ENCODE results near the gene RAB33B. TPM values are rescaled to one million over a fixed set of nuclear protein-coding genes. Genes with fewer than 3 reads are reported as not detected.

RAB33B gene
- total RNA-seq, 1 donor from 2014 or later = 5.0 TPM

- peaks cover 2% of the 10 kb centered on the region for H3K27me3 Mint-ChIP-seq (ENCODE audit: unreplicated experiment)
- peaks cover 15% of the 10 kb centered on the region for H3K4me1 Mint-ChIP-seq (ENCODE audit: low read depth, unreplicated experiment)
- H3K27ac Mint-ChIP-seq (ENCODE audit: unreplicated experiment) = no peak overlapping the region
- no peaks in the 10 kb centered on the region for H3K36me3 Mint-ChIP-seq (ENCODE audit: unreplicated experiment)
- DNase-seq = no peak
- H3K9me3 Mint-ChIP-seq (ENCODE audit: unreplicated experiment) = peaks cover 12% of the 10 kb centered on the region
- TF ChIP-seq CTCF (IDR thresholded peaks at IDR 0.05; ENCODE audit: partially characterized antibody, unreplicated experiment) = no peak
- no peak overlapping the region for H3K4me3 Mint-ChIP-seq (ENCODE audit: unreplicated experiment)
Observed at GRCh38 chr4:139457318-139457717, 3.4 kb downstream of the RAB33B start.

GRCh38 chr4:139458543-139458942, 4.6 kb downstream of the RAB33B start:
- Mint-ChIP-seq H3K4me3 (ENCODE audit: unreplicated experiment) (no peak overlapping the region), H3K36me3 (ENCODE audit: unreplicated experiment) (no peaks in the 10 kb centered on the region), H3K27me3 (ENCODE audit: unreplicated experiment) (peaks cover 2% of the 10 kb centered on the region), H3K27ac (ENCODE audit: unreplicated experiment) (no peak overlapping the region), H3K9me3 (ENCODE audit: unreplicated experiment) (peaks cover 11% of the 10 kb centered on the region), H3K4me1 (ENCODE audit: low read depth, unreplicated experiment) (peaks cover 11% of the 10 kb centered on the region)
- no peak for TF ChIP-seq CTCF (IDR thresholded peaks at IDR 0.05; ENCODE audit: partially characterized antibody, unreplicated experiment)
- no peak for DNase-seq

- H3K27ac Mint-ChIP-seq (ENCODE audit: unreplicated experiment) = no peak overlapping the region
- peaks cover 10% of the 10 kb centered on the region for H3K9me3 Mint-ChIP-seq (ENCODE audit: unreplicated experiment)
- no peak overlapping the region for H3K4me3 Mint-ChIP-seq (ENCODE audit: unreplicated experiment)
- peaks cover 11% of the 10 kb centered on the region for H3K4me1 Mint-ChIP-seq (ENCODE audit: low read depth, unreplicated experiment)
- TF ChIP-seq CTCF (IDR thresholded peaks at IDR 0.05; ENCODE audit: partially characterized antibody, unreplicated experiment) = no peak
- no peak for DNase-seq
- peaks cover 2% of the 10 kb centered on the region for H3K27me3 Mint-ChIP-seq (ENCODE audit: unreplicated experiment)
- no peaks in the 10 kb centered on the region for H3K36me3 Mint-ChIP-seq (ENCODE audit: unreplicated experiment)
Observed at GRCh38 chr4:139458999-139459398, 5.1 kb downstream of the RAB33B start.

DNA sequence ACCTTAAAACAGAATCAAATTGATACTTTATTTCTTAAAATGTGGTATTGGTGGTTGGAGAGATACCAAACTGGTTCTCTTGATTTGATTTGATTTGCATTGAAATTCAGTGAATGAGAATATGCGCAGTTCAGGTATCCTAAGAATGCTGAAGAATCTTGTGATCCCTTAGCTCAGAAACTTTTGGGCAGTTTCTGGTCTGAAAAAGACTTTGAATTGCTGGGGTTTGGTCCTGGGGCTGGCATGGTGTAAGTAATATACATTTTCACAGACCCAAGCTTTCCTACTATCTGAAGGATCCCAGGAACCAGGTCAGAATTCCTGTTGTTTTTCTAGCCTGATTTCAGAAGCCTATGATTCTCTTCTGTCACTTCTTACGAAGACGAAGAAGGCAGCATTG, 6.6 kb downstream of the RAB33B start:
- Mint-ChIP-seq H3K4me1 (ENCODE audit: low read depth, unreplicated experiment) (peaks cover 7% of the 10 kb centered on the region), H3K9me3 (ENCODE audit: unreplicated experiment) (no peaks in the 10 kb centered on the region)

More for the DNA sequence above, 6.6 kb downstream of the RAB33B start:
- no peak for TF ChIP-seq CTCF (IDR thresholded peaks at IDR 0.05; ENCODE audit: partially characterized antibody, unreplicated experiment)
- Mint-ChIP-seq H3K27me3 (ENCODE audit: unreplicated experiment) (peaks cover 2% of the 10 kb centered on the region), H3K27ac (ENCODE audit: unreplicated experiment) (no peak overlapping the region), H3K36me3 (ENCODE audit: unreplicated experiment) (no peaks in the 10 kb centered on the region), H3K4me3 (ENCODE audit: unreplicated experiment) (no peak overlapping the region)
- no peak for DNase-seq

All from glutamatergic neuron (in vitro differentiated cells).